ENCODE data around the gene KCNJ16. TPM values are rescaled to one million over a fixed set of nuclear protein-coding genes. Genes with fewer than 3 reads are reported as not detected.
"Not testable (repeated sequence)": the region's sequence is repeated elsewhere in the genome, so short reads cannot be mapped to it uniquely, and the experiment has no call there.

Gene KCNJ16
- total RNA-seq, 1 donor from 2014 or later, result 0.12 TPM

GRCh38 chr17:70041540-70041939 lies 33.5 kb upstream of the KCNJ16 start:
- H3K36me3 Mint-ChIP-seq (ENCODE audit: low read depth), result no peaks in the 10 kb centered on the region
- H3K27me3 Mint-ChIP-seq (ENCODE audit: low read depth), result no peaks in the 10 kb centered on the region
- no peak for TF ChIP-seq CTCF (conservative IDR thresholded peaks at IDR 0.05)
- no peak overlapping the region for H3K4me3 Mint-ChIP-seq
- H3K9me3 Mint-ChIP-seq, result no peaks in the 10 kb centered on the region
- H3K4me1 Mint-ChIP-seq, result peaks cover 20% of the 10 kb centered on the region
- no peak overlapping the region for H3K27ac Mint-ChIP-seq (ENCODE audit: unreplicated experiment)
- DNase-seq (ENCODE audit: low read depth, low spot score), result no peak

- peaks cover 19% of the 10 kb centered on the region for H3K4me1 Mint-ChIP-seq
- H3K4me3 Mint-ChIP-seq; H3K27me3 Mint-ChIP-seq (ENCODE audit: low read depth); H3K9me3 Mint-ChIP-seq; DNase-seq (ENCODE audit: low read depth, low spot score); H3K27ac Mint-ChIP-seq (ENCODE audit: unreplicated experiment); H3K36me3 Mint-ChIP-seq (ENCODE audit: low read depth): not testable (repeated sequence)
Measured at GRCh38 chr17:70045780-70046179, 29.2 kb upstream of the KCNJ16 start.

- H3K36me3 Mint-ChIP-seq (ENCODE audit: low read depth), result no peaks in the 10 kb centered on the region
- H3K27me3 Mint-ChIP-seq (ENCODE audit: low read depth), result no peaks in the 10 kb centered on the region
- H3K27ac Mint-ChIP-seq (ENCODE audit: unreplicated experiment), result no peak overlapping the region
Measured at GRCh38 chr17:70047619-70048419, 27.2 kb upstream of the KCNJ16 start.

GRCh38 chr17:70049801-70050591 lies 25.0 kb upstream of the KCNJ16 start:
- Mint-ChIP-seq H3K27ac (ENCODE audit: unreplicated experiment) (no peak overlapping the region), H3K27me3 (ENCODE audit: low read depth) (no peaks in the 10 kb centered on the region), H3K4me1 (no peaks in the 10 kb centered on the region), H3K4me3 (no peak overlapping the region), H3K36me3 (ENCODE audit: low read depth) (no peaks in the 10 kb centered on the region), H3K9me3 (no peaks in the 10 kb centered on the region)
- no peak for DNase-seq (ENCODE audit: low read depth, low spot score)
- no peak for TF ChIP-seq CTCF (conservative IDR thresholded peaks at IDR 0.05)

More at GRCh38 chr17:70047619-70048419, 27.2 kb upstream of the KCNJ16 start:
- no peak overlapping the region for H3K4me3 Mint-ChIP-seq
- no peaks in the 10 kb centered on the region for H3K9me3 Mint-ChIP-seq
- no peak for TF ChIP-seq CTCF (conservative IDR thresholded peaks at IDR 0.05)
- H3K4me1 Mint-ChIP-seq, result peaks cover under 1% of the 10 kb centered on the region
- no peak for DNase-seq (ENCODE audit: low read depth, low spot score)

GRCh38 chr17:70050931-70051330 lies 24.1 kb upstream of the KCNJ16 start:
- no peak for TF ChIP-seq CTCF (conservative IDR thresholded peaks at IDR 0.05)
- no peaks in the 10 kb centered on the region for H3K4me1 Mint-ChIP-seq
- no peak overlapping the region for H3K27ac Mint-ChIP-seq (ENCODE audit: unreplicated experiment)
- no peak for DNase-seq (ENCODE audit: low read depth, low spot score)
- no peaks in the 10 kb centered on the region for H3K27me3 Mint-ChIP-seq (ENCODE audit: low read depth)
- H3K4me3 Mint-ChIP-seq, result no peak overlapping the region
- H3K9me3 Mint-ChIP-seq, result no peaks in the 10 kb centered on the region
- H3K36me3 Mint-ChIP-seq (ENCODE audit: low read depth), result no peaks in the 10 kb centered on the region

All from neural crest cell (in vitro differentiated cells).